ENCODE results near the gene ATP5ME.
"Not testable (repeated sequence)": the region's sequence is repeated elsewhere in the genome, so short reads cannot be mapped to it uniquely, and the experiment has no call there.

Gene ATP5ME

DNA sequence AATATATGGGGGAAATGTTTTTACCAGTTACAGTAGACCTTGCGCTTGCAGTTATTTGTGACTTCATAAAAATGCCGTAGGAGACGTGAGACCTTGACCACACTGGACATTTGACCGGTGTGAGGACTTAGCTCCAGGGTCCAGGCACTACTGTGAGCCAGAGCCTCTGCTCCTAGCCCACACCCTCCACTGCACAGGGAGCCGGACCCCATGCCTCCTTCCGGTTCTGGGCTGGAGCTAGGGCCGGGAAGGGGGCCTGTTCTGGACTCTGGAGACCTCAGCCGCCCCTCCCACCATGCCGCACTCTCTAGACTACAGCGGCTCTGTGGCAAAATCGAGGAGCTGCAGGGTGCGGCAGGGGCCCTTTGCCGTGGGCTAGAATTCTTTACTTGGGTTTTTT lies 36.8 kb upstream of the ATP5ME start:
- Histone ChIP-seq H3K27me3 (ENCODE audit: control insufficient read depth in 1 of 2, insufficient read depth in 2 of 2, low read length in 2 of 2) (no peaks in the 10 kb centered on the region), H3K27ac (ENCODE audit: low read depth, low read length) (no peak overlapping the region), H3K9me3 (ENCODE audit: low read length) (no peaks in the 10 kb centered on the region), H3K4me3 (ENCODE audit: low read depth in 1 of 2, low read length in 2 of 2) (no peak overlapping the region), H3K4me1 (ENCODE audit: insufficient read depth, low read length) (peaks cover 18% of the 10 kb centered on the region), H3K36me3 (ENCODE audit: insufficient read depth, low read length) (peaks cover 4% of the 10 kb centered on the region), H3K9ac (ENCODE audit: low read length) (no peak overlapping the region)

DNA sequence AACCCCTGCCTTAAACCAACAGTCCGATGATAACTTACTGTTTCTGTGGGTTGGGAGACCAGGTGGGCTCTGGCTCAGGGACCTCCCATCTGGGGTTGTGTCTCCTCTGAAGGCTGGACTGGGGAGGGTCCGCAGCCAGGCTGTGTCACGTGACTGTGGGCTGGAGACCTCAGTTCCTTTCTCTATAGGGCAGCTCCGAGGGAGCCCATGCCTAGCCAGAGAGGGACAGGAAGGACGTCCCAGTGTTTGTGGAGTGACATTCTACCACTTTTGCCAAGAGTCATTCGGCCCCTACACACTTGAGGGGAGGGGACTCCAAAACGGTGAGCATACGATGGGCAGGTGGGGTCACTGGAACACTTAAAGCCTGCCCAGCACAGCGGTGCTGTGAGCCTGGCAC lies 36.0 kb upstream of the ATP5ME start:
- no peaks in the 10 kb centered on the region for H3K9me3 ChIP-seq (ENCODE audit: low read length)
- H3K27me3 ChIP-seq (ENCODE audit: control insufficient read depth in 1 of 2, insufficient read depth in 2 of 2, low read length in 2 of 2): no peaks in the 10 kb centered on the region
- no peak overlapping the region for H3K27ac ChIP-seq (ENCODE audit: low read depth, low read length)
- H3K9ac ChIP-seq (ENCODE audit: low read length): no peak overlapping the region
- peaks cover 21% of the 10 kb centered on the region for H3K4me1 ChIP-seq (ENCODE audit: insufficient read depth, low read length)
- H3K36me3 ChIP-seq (ENCODE audit: insufficient read depth, low read length): peaks cover 4% of the 10 kb centered on the region
- no peak overlapping the region for H3K4me3 ChIP-seq (ENCODE audit: low read depth in 1 of 2, low read length in 2 of 2)

GRCh38 chr4:709348-709747 lies 35.3 kb upstream of the ATP5ME start:
- peaks cover under 1% of the 10 kb centered on the region for H3K36me3 ChIP-seq (ENCODE audit: insufficient read depth, low read length)
- H3K27me3 ChIP-seq (ENCODE audit: control insufficient read depth in 1 of 2, insufficient read depth in 2 of 2, low read length in 2 of 2): no peaks in the 10 kb centered on the region
- no peak overlapping the region for H3K9ac ChIP-seq (ENCODE audit: low read length)
- H3K4me3 ChIP-seq (ENCODE audit: low read depth in 1 of 2, low read length in 2 of 2): no peak overlapping the region
- no peaks in the 10 kb centered on the region for H3K9me3 ChIP-seq (ENCODE audit: low read length)
- H3K4me1 ChIP-seq (ENCODE audit: insufficient read depth, low read length): peaks cover 24% of the 10 kb centered on the region
- H3K27ac ChIP-seq (ENCODE audit: low read depth, low read length): no peak overlapping the region

DNA sequence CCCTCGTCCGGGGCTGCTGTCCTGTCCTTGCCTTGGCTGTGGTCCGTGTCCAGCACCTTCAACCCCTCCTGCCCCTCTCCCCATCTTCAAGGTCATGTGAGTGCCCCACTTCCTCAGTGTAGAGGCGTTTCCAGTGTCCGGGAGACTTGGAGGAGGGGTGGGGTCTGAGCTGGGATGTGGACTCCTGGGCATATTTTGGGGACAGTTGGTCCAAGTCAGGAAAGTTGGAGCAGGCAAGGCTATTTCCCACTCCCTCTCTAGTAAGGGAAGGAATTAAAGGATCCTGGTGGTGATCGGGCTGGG lies 34.5 kb upstream of the ATP5ME start:
- H3K27ac ChIP-seq (ENCODE audit: low read depth, low read length): no peak overlapping the region
- H3K4me3 ChIP-seq (ENCODE audit: low read depth in 1 of 2, low read length in 2 of 2): no peak overlapping the region
- H3K36me3 ChIP-seq (ENCODE audit: insufficient read depth, low read length): no peaks in the 10 kb centered on the region
- H3K9me3 ChIP-seq (ENCODE audit: low read length): no peaks in the 10 kb centered on the region
- H3K9ac ChIP-seq (ENCODE audit: low read length): no peak overlapping the region
- H3K27me3 ChIP-seq (ENCODE audit: control insufficient read depth in 1 of 2, insufficient read depth in 2 of 2, low read length in 2 of 2): no peaks in the 10 kb centered on the region
- peaks cover 24% of the 10 kb centered on the region for H3K4me1 ChIP-seq (ENCODE audit: insufficient read depth, low read length)

- no peaks in the 10 kb centered on the region for H3K9me3 ChIP-seq (ENCODE audit: low read length)
- H3K4me1 ChIP-seq (ENCODE audit: insufficient read depth, low read length): peaks cover 24% of the 10 kb centered on the region
- H3K4me3 ChIP-seq (ENCODE audit: low read depth in 1 of 2, low read length in 2 of 2): no peak overlapping the region
- no peak overlapping the region for H3K27ac ChIP-seq (ENCODE audit: low read depth, low read length)
- H3K9ac ChIP-seq (ENCODE audit: low read length): no peak overlapping the region
- no peaks in the 10 kb centered on the region for H3K27me3 ChIP-seq (ENCODE audit: control insufficient read depth in 1 of 2, insufficient read depth in 2 of 2, low read length in 2 of 2)
- H3K36me3 ChIP-seq (ENCODE audit: insufficient read depth, low read length): no peaks in the 10 kb centered on the region
These were observed 34.0 kb upstream of the ATP5ME start for GRCh38 chr4:707929-708630.

- peak overlapping the region; percentile 21 to 80 for H3K4me3 ChIP-seq (ENCODE audit: low read depth in 1 of 2, low read length in 2 of 2)
- H3K9me3 ChIP-seq (ENCODE audit: low read length): no peaks in the 10 kb centered on the region
- peaks cover 24% of the 10 kb centered on the region for H3K4me1 ChIP-seq (ENCODE audit: insufficient read depth, low read length)
- H3K27ac ChIP-seq (ENCODE audit: low read depth, low read length): peak overlapping the region; percentile 32
- H3K27me3 ChIP-seq (ENCODE audit: control insufficient read depth in 1 of 2, insufficient read depth in 2 of 2, low read length in 2 of 2): no peaks in the 10 kb centered on the region
- no peaks in the 10 kb centered on the region for H3K36me3 ChIP-seq (ENCODE audit: insufficient read depth, low read length)
- H3K9ac ChIP-seq (ENCODE audit: low read length): peak overlapping the region; percentile 76
These were observed 32.9 kb upstream of the ATP5ME start for GRCh38 chr4:706834-707598.

- H3K27me3 ChIP-seq (ENCODE audit: control insufficient read depth in 1 of 2, insufficient read depth in 2 of 2, low read length in 2 of 2); H3K9me3 ChIP-seq (ENCODE audit: low read length); H3K36me3 ChIP-seq (ENCODE audit: insufficient read depth, low read length): not testable (repeated sequence)
- Histone ChIP-seq H3K9ac (ENCODE audit: low read length) (peak overlapping the region; percentile 76), H3K4me1 (ENCODE audit: insufficient read depth, low read length) (peaks cover 24% of the 10 kb centered on the region), H3K27ac (ENCODE audit: low read depth, low read length) (peak overlapping the region; percentile 85), H3K4me3 (ENCODE audit: low read depth in 1 of 2, low read length in 2 of 2) (peak overlapping the region; percentile 80 to 93)
These were observed 32.1 kb upstream of the ATP5ME start for GRCh38 chr4:706083-706633.

GRCh38 chr4:705278-706082 lies 31.4 kb upstream of the ATP5ME start, which contains the start of gene PCGF3:
Gene PCGF3 (plus strand): TSS chr4:705832. CDS start chr4:733681, 27,849 bp downstream.
- Histone ChIP-seq H3K9ac (ENCODE audit: low read length) (peak within 1 kb of the TSS; percentile 76), H3K27ac (ENCODE audit: low read depth, low read length) (peak within 1 kb of the TSS; percentile 85), H3K9me3 (ENCODE audit: low read length) (no peaks in the 10 kb centered on the region), H3K4me1 (ENCODE audit: insufficient read depth, low read length) (peaks cover 24% of the 10 kb centered on the region), H3K4me3 (ENCODE audit: low read depth in 1 of 2, low read length in 2 of 2) (peak within 1 kb of the TSS; percentile 80 to 93), H3K36me3 (ENCODE audit: insufficient read depth, low read length) (no peaks in the 10 kb centered on the region), H3K27me3 (ENCODE audit: control insufficient read depth in 1 of 2, insufficient read depth in 2 of 2, low read length in 2 of 2) (no peaks in the 10 kb centered on the region)

- Histone ChIP-seq H3K4me1 (ENCODE audit: insufficient read depth, low read length) (peaks cover 24% of the 10 kb centered on the region), H3K9ac (ENCODE audit: low read length) (peak overlapping the region; percentile 49), H3K4me3 (ENCODE audit: low read depth in 1 of 2, low read length in 2 of 2) (peak overlapping the region; percentile 29 to 75), H3K9me3 (ENCODE audit: low read length) (no peaks in the 10 kb centered on the region), H3K27ac (ENCODE audit: low read depth, low read length) (no peak overlapping the region), H3K27me3 (ENCODE audit: control insufficient read depth in 1 of 2, insufficient read depth in 2 of 2, low read length in 2 of 2) (no peaks in the 10 kb centered on the region), H3K36me3 (ENCODE audit: insufficient read depth, low read length) (no peaks in the 10 kb centered on the region)
These were observed 30.8 kb upstream of the ATP5ME start for GRCh38 chr4:704971-705277.

DNA sequence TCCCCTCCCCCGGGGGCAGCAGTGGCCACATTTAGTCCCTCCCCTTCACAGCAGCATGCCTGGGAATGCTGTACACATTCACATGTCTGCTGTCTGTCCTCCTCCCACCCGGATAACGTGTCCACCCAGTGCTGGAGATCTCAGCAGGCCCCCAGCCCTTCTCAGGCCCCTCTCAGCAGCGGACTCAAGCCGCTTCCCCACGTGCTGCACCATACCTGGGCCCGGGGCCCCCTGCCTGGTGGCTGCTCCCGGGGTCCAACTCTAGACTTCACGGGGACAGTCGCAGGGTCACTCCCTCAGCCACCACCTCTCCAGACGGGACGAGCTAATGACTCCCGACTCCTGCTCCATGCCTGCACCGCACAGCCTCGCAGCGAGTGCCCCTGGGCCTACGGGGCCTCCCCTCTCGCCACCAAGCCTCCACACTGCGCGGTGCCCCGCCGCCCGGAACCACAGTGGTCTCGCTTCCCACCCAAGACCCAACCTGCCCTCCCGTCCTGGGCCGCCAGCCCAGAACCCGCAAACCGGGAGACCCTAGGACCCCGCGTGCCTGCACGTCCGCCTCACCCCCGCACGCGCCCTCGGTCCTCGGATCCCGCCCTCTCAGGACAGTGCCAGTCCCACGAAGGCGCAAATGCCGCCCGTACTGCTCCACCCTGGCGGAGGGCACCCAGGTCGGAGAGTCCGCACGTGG lies 30.3 kb upstream of the ATP5ME start:
- Histone ChIP-seq H3K9ac (ENCODE audit: low read length) (no peak overlapping the region), H3K4me3 (ENCODE audit: low read depth in 1 of 2, low read length in 2 of 2) (no peak overlapping the region), H3K36me3 (ENCODE audit: insufficient read depth, low read length) (no peaks in the 10 kb centered on the region), H3K27me3 (ENCODE audit: control insufficient read depth in 1 of 2, insufficient read depth in 2 of 2, low read length in 2 of 2) (no peaks in the 10 kb centered on the region), H3K9me3 (ENCODE audit: low read length) (no peaks in the 10 kb centered on the region), H3K27ac (ENCODE audit: low read depth, low read length) (no peak overlapping the region), H3K4me1 (ENCODE audit: insufficient read depth, low read length) (peaks cover 24% of the 10 kb centered on the region)

All from muscle layer of colon (tissue), 2 donors.